ENCODE measurements around the gene FAH.
"Not testable (repeated sequence)": the region's sequence is repeated elsewhere in the genome, so short reads cannot be mapped to it uniquely, and the experiment has no call there.

FAH gene

GRCh38 chr15:80151576-80151975, 1.2 kb upstream of the FAH start:
- DNase-seq (ENCODE audit: low spot score), result no peak

- DNase-seq (ENCODE audit: low spot score), result peak; percentile 92
Observed at GRCh38 chr15:80152180-80152895, 461 bp upstream of the FAH start.

- DNase-seq (ENCODE audit: low spot score), result no peak
Observed at GRCh38 chr15:80153900-80154299, 1.1 kb downstream of the FAH start.

DNA sequence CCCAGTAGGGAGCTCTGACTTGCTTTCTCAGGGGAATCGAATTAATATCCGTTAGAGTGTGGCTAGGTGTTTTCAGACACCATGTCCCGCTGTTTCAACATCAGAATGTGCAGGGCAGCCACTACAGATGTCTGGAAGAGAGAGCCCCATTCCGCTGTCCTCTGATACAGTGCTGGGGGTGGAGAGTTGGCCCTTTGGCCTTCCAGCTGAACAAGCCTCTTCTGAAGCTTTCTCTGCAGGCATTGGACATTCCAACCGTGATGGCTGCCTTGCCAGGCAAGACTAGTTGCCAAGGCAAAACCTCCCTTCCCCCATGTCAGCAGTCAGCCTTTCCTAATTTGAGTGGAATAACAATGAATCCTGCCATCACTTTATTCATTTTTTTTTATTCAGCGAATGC, 1.5 kb downstream of the FAH start:
- no peak for DNase-seq (ENCODE audit: low spot score)

- DNase-seq (ENCODE audit: low spot score), result no peak
Observed at GRCh38 chr15:80155001-80155377, 2.2 kb downstream of the FAH start.

DNA sequence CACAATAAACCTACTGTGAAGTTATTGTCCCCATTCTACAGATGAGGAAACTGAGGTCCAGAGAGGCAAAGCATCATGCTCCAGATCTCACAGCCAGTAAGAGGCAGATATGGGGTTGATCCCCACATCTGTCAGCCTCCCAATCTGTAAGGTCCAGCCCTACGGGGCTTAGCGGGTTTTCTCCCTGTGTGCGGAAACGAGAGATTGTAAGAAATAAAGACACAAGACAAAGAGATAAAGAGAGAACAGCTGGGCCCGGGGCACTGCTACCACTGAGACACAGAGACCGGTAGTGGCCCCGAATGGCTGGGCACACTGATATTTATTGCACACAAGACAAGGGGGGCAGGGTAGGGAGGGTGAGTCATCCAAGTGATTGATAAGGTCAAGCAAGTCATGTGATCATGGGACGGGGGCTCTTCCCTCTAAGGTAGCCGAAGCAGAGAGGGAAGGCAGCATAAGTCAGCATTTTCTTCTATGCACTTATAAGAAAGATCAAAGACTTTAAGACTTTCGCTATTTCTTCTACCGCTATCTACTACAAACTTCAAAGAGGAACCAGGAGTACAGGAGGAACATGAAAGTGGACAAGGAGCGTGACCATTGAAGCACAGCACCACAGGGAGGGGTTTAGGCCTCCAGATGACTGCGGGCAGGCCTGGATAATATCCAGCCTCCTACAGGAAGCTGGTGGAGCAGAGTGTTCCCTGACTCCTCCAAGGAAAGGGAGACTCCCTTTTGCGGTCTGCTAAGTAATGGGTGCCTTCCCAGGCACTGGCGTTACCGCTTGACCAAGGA, 2.8 kb downstream of the FAH start:
- DNase-seq (ENCODE audit: low spot score), result not testable (repeated sequence)

- no peak for DNase-seq (ENCODE audit: low spot score)
Observed at GRCh38 chr15:80156176-80156720, 3.4 kb downstream of the FAH start.

DNA sequence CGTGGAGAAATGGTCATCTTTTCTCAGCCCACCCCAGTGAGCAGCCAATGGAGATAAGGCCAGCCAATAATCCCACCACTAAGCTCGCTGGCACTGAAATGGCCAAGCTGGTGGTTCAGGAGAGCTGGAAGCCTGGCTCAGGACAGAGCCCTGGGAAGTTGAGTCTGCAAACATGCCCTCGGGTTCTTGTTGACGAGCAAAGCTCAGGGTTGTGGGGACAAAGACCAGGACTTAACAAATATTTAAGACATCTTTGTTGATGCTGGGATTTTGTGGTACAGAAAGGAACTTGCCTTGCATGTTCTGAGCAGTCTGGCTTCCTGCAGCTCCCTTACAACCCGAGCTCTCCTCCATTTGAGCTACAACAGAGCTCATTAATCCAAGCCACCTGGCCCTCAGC, 4.4 kb downstream of the FAH start:
- DNase-seq (ENCODE audit: low spot score), result no peak

DNA sequence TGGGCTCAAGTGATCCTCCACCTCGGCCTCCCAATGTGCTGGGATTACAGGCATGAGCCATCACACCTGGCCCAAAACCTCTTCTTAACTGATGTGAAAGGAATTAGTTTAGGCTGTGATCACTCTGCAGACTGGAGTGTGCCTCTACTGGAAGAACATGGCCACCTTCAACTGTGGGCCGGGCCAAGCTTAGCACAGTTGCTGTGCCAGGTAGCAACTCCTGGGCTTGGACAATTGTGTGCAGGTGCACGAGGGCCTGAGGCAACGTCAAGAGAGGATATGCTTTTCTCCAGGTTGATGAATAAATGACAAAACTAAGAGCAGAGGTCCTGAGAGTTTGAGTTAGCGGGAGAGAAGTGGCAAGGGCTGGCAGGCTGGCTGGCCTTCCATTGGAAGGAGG, 6.5 kb downstream of the FAH start:
- no peak for DNase-seq (ENCODE audit: low spot score)

GRCh38 chr15:80159811-80160569, 7.2 kb downstream of the FAH start:
- DNase-seq (ENCODE audit: low spot score), result peak; percentile 2

- peak; percentile 31 for DNase-seq (ENCODE audit: low spot score)
Observed at GRCh38 chr15:80160570-80161156, 7.9 kb downstream of the FAH start.

GRCh38 chr15:80161468-80162016, 8.7 kb downstream of the FAH start:
- no peak for DNase-seq (ENCODE audit: low spot score)

DNA sequence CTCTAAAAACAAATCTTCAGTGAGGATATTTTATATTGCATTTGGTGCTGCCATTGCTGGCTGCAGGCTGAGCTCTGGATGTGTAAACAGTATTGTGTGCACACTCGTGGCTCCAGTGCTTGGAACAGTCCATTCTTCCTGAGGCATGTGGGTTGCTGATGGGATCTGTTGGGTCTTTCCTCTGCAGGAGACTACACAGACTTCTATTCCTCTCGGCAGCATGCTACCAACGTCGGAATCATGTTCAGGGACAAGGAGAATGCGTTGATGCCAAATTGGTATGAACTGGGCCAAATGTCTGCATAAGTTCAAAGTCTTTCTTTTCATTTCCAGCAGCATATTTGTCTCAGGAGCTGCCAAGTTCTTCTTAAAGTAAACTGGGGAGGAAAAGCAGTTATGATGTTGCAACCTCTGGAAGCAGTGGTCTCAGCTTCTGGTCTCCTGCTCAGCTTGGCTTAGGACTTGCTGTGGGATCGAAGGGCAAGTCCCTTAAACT, 9.3 kb downstream of the FAH start:
- no peak for DNase-seq (ENCODE audit: low spot score)

DNA sequence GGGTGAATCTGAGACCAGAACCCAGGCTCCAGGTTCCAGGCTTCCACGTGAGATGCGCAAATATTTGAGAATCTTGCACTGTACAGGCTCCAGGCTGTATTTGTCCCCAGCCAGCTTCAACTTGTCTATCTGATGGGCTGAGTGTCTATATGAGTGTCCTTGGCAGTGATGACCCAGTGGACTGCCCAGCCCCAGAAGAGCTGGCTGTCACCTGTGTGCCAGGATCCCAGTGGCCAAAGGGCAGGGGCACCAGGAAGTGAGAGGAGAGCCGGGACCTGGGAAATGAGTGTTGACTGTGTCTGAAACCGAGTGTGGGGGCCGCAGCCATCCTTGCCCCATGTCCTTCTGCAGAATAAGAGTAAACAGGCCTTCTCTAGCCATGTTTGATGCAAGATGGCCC, 10.4 kb downstream of the FAH start:
- DNase-seq (ENCODE audit: low spot score), result no peak

- DNase-seq (ENCODE audit: low spot score), result no peak
Observed at GRCh38 chr15:80163897-80164296, 11.1 kb downstream of the FAH start.

DNA sequence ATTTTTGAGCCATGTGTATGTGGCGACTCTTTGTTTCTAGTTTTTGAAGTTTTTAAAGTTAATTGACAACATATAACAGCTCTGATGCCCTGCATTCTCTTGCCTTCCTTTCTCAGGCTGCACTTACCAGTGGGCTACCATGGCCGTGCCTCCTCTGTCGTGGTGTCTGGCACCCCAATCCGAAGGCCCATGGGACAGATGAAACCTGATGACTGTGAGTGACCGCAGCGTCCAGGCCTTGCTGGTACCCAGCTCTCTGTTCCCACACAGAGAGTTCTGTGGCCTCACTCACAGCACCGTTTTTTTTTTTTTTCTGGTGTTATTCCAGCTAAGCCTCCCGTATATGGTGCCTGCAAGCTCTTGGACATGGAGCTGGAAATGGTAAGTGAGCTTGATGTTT, 15.1 kb downstream of the FAH start:
- no peak for DNase-seq (ENCODE audit: low spot score)

DNA sequence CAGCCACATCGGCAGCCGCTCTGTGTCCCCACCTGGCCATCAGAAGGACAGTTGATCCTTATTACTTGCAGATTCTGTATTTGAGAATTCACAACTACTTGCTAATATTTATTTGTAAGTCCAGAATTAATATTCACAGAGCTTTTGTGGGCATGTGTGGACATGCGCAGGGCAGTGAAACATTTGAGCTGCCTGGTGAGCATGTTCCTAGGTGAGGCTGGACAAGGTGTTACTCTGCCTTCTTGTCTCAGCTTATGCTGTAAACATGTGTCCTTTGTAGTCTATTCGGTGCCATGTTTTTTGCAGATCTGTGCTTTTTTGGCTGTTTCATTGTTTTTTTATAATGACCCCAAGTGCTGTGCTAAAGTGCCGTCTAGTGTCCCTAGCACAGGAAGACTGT, 15.6 kb downstream of the FAH start:
- no peak for DNase-seq (ENCODE audit: low spot score)

GRCh38 chr15:80169768-80170357, 17.1 kb downstream of the FAH start:
- DNase-seq (ENCODE audit: low spot score), result no peak

- no peak for DNase-seq (ENCODE audit: low spot score)
Observed at GRCh38 chr15:80170596-80170995, 17.8 kb downstream of the FAH start.

GRCh38 chr15:80171787-80172186, 19.0 kb downstream of the FAH start:
- no peak for DNase-seq (ENCODE audit: low spot score)

DNA sequence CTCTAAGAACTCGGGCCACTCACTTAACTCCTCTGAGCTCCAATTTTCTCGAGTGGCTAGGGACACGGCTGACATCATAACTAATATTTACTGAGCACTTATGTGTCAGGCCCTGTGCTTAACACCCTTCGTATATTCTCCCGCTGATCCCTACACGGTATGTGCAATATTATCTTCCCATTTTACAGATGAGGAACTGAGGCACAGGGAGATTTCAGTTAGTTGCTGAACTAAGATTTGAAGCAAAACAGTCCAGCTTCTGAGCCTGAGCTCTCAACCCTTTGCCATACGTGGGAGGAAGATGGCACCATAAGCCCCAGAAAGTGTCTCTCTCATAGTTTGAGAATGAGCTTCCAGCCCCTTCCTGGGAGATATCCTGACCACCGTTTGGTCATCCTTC, 19.6 kb downstream of the FAH start:
- no peak for DNase-seq (ENCODE audit: low spot score)

Measured in CD4-positive, alpha-beta T cell treated with Interleukin-2 at 100 ng/mL for 4 hours (primary cell).